Measurements from ENCODE around the gene JADE2.
"Not testable (repeated sequence)": the region's sequence is repeated elsewhere in the genome, so short reads cannot be mapped to it uniquely, and the experiment has no call there.

Gene JADE2

DNA sequence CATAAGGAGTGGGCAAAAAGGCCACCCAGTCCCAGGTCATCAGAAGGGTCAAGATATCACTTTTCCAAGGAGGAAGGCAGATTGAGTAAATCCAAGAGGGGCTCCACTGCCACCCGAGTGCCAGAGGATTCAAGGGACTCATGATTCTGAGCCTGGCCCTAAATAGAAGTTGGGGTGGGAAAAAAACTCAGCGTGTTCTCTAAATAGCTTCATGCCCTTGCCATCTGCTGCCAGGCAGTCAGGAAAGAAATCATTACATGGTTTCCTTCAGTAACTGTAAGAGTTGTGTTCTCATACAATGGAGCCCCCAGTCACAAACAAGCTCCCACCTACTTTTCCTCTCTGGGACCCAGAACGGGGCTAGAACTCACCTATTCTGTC lies 70.0 kb downstream of the JADE2 start:
- DNase-seq = no peak

DNA sequence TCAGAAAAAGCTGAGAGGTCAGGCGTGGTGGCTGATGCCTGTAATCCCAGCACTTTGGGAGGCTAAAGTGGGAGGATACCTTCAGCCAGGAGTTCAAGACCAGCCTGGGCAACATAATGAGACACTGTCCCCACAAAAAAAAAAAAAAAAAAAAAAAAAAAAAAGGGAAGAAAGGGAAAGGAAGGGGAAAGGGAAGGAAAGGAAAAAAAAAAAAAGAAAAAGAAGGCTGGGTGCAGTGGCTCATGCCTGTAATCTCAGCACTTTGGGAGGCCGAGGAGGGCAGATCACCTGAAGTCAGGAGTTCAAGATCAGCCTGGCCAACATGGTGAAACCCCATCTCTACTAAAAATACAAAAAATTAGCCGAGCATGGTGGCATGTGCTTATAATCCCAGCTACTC lies 74.3 kb downstream of the JADE2 start:
- DNase-seq = not testable (repeated sequence)

DNA sequence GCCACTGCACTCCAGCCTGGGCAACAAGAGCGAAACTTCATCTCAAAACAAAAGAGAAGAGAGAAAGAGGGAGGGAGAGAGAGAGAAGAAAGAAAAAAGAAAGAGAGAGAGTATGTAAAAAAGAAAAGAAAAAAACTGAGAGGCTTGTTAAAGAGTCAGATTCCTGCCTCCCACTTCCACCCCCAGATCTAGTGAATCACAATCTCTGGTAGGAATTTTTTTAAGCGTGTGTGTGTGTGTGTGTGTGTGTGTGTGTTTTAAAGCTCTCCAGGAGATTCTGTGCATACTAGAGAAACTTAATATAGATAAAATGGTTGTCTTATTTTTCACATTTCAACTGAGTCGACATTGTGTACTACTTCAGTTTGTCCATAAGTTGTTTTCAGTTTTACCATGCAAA lies 75.1 kb downstream of the JADE2 start:
- DNase-seq = no peak

DNA sequence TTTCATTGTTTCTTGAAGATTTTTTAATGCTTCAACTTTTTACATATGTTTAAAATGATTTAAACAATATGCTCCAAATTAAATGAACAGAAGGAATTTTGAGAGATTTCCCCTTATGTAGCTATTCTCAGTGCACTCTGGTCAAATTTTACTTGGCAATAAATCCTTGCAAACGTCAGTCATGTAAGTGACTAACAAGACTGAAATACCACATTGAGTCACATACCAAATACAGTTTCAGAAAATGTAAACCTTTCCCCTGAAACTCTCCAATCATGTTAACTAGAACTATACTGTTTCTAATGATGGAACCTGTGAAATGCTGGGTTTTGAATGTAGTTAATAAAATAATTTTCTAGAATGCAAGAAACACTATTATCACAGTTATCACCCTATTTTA lies 77.6 kb downstream of the JADE2 start:
- DNase-seq = no peak

DNA sequence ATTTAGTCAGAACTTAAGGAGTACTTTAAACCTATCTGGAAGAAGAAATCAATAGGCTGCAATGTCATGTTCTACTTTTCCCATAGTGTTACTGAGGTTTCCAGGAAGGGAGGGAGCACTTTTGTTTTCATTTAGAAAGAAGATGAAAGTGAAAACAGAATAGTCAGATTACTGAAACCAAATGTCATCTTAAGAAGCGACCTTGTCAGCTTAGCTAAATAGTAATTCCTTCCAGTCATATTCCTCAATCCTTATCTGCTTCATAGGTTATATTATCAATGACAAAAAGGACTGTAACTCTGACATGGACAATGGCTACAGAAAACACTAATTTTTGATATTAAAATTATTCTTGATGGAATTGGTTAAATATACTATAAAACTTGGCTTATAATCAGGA lies 79.4 kb downstream of the JADE2 start:
- DNase-seq = no peak

DNA sequence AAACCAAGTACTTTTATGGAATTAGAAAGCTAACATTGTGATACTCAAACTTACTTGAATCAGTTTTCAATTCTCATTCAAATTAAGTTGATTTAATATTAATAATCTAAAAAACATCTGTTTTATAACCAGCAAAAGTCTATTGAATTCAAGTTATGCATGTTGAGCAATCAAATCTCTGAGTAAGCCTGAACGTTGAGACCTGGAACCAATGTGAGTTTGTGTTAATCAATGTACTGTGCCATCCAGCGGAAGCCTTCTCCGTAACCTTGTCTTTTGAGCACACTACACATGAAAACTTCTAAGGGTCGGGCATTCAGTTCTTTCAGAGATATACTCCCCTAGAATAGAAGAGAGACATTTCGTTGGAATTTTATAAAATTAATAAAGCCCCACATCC lies 81.3 kb downstream of the JADE2 start:
- no peak for DNase-seq

DNA sequence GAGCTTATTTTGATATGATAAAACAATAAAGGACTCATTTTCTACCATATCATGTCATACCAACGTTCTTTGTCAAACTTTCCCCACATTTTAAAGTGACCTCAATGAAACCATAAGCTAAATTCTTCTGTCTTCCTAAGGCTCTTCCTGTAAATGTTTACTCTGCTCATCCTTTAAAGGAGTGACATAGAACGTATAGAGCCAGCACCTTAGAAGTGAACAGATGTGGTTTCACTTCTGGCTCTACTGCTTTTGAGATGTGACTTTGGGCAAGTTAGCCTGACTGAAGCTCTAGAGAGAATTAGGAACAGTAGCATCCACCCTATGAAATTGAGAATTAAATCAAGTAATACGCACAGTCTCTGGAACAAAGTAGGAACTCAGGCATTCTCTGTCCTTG lies 83.1 kb downstream of the JADE2 start:
- DNase-seq = no peak

DNA sequence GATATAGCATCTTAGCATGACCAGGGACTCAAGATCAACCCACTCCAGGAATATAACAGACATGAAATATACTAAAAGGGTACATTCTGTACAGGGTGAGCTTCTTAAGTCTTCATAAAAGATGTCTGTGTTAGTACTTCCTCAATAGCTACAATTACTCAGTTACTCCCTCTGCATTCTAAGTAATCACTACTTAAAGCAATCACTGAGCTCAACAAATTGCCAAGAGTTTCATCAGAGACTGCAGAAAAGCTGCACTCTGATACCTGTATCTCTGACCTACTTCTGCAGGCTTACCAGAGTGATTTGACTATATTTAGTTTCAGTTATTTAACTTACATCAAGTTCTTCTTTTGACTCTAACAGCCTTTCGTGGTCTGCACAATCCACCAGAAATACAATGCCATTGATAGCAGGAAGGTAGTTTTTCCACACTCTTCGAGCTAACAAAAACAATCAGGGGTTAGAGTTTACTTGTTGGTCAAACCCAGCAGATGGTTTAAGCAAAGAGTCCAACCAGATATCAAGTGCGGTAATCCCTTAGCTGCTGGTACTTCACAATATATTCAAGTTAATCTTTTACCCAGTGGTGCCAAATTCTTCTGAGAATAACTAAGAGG lies 83.9 kb downstream of the JADE2 start:
- no peak for DNase-seq

DNA sequence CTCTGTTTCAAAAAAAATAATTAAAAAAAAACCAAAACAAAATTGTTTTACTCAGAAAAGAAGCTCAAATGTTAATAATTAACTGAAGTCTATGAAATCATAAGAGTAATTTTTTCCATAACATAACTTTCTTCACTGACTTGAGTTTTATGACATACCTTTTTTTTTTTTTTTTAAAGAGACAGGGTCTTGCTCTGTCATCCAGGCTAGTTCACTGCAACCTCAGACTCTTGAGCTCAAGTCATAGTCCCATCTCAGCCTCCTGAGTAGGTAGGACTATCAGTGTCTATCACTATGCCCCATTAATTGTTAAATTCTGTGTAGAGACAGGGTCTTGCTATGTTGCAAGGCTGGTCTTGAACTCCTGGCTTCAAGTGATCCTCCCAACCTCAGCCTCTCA lies 85.3 kb downstream of the JADE2 start:
- no peak for DNase-seq

DNA sequence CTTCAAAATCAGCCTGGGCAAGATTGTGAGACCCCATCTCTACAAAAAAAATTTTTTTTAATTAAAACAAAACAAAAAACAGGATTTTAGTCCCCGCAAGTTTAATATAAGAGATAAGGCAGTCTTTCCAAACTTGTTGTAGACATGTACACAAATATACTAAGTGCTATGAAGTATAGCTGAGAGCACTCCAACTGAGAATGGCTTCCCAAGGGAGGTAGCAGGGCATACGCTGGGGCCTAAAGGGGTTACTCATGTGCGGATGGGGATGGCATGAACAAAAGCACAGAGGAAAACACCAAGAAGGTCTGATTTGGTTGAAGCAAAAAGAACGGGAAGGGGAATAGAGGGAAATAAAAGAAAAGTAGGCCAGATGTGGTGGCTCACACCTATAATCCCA lies 86.0 kb downstream of the JADE2 start:
- DNase-seq = no peak

DNA sequence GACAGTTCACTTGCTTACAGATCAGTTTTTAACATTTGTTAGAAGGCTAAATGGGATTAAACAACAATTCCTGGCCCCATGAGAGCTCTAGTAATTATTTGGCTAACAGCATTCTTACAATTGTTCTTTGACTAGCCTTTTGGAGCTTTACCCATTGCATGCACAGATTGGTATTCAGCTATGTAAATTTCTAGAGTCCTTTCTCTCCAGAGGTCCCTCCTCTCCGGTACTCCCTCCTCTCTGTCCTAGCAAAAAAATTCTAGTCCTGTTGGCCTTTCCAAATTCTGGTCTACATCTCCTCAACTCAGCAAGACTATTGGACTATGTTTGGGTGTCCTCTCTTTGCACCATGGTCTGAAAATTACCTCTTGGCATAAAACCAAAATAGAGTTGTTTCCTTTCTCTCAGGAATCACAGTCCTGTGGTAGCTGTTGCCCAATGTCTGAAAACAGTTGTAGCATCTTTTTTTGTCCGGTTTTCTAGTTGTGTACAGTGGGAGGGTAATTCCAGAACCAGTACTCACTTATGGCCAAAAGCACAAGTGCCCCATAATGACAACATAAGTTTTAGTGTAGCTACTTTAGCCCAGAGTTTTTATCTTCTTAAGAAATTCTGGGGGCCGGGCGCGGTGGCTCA lies 89.1 kb downstream of the JADE2 start:
- DNase-seq = no peak

DNA sequence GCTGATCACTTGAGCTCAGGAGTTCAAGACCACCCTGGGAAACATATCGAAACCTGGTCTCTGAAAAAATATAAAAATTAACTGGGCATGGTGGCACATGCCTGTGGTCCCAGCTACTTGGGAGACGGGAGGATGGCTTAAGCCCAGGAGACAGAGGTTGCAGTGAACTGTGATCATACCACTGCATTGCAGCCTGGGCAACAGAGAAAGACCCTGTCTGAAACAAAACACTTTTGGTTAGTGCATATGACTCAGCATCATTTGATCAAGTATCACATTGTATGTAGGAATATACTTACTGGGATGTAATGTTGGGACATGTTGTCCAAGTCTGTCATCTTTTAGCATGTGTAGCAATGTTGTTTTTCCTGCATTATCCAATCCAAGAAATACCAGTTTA lies 95.2 kb downstream of the JADE2 start:
- no peak for DNase-seq

DNA sequence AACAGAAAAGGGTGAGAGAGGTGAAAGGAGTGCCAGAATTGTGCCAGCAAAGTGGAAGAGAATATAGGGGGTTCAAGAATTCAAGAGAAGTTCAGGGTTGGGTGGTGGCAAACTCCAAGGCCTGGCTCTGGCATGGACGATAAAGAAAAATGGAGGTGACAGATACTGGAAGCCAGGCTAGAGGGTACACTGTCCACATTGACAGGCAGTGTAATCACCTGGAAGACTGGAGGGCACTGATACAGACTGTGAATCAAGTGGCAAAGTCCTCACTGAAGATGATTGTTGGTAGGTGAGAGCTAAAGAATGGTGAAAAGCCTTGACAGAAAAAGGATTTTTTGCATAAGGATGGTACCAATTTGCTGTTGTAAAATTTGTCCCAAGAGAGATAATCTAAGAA lies 100.1 kb downstream of the JADE2 start:
- DNase-seq = no peak

DNA sequence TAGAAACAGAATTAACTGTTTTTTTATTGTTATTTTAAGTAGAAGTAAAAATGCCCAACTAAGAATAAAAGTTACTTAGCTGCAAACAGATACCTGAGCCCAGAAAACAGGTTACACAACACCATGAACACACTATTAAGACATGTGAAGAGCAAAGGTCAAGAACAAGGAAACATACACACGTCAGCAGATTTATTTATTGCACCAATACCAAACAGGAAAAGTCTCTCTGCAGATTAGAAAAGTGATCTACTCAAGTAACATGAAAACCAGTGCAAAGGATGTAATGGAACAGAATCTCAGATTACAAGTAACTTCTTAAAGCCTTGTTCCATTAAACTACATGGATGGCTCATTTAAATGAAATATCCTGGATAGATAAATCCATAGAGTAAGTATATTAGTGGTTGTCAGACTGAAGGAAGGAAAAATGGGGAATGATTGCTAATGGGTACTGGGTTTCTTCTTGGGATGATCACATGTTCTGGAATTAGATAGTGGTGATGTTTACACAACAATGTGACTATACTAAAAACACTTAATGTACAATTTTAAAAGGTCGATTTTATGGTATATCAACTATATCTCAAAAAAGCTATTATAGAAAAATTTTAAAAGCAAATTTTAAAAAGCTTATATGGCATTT lies 101.0 kb downstream of the JADE2 start:
- no peak for DNase-seq
